ENCODE data around the gene TBXAS1.

TBXAS1 gene

GRCh38 chr7:139995017-139995915, 166.2 kb downstream of the TBXAS1 start:
- no peak for DNase-seq (ENCODE audit: low read depth in 1 of 2, low spot score in 1 of 2)

GRCh38 chr7:139998572-139998971, 169.5 kb downstream of the TBXAS1 start:
- no peak for DNase-seq (ENCODE audit: low read depth in 1 of 2, low spot score in 1 of 2)

- no peak for DNase-seq (ENCODE audit: low read depth in 1 of 2, low spot score in 1 of 2)
Observed at GRCh38 chr7:139999516-139999915, 170.5 kb downstream of the TBXAS1 start.

GRCh38 chr7:140000666-140001268, 171.7 kb downstream of the TBXAS1 start:
- DNase-seq (ENCODE audit: low read depth in 1 of 2, low spot score in 1 of 2) = no peak

GRCh38 chr7:140003913-140004382, 174.9 kb downstream of the TBXAS1 start:
- no peak for DNase-seq (ENCODE audit: low read depth in 1 of 2, low spot score in 1 of 2)

GRCh38 chr7:140004672-140005071, 175.6 kb downstream of the TBXAS1 start:
- DNase-seq (ENCODE audit: low read depth in 1 of 2, low spot score in 1 of 2) = no peak

GRCh38 chr7:140005341-140005740, 176.3 kb downstream of the TBXAS1 start:
- no peak for DNase-seq (ENCODE audit: low read depth in 1 of 2, low spot score in 1 of 2)

- no peak for DNase-seq (ENCODE audit: low read depth in 1 of 2, low spot score in 1 of 2)
Observed at GRCh38 chr7:140005754-140006503, 176.9 kb downstream of the TBXAS1 start.

- no peak for DNase-seq (ENCODE audit: low read depth in 1 of 2, low spot score in 1 of 2)
Observed at GRCh38 chr7:140006600-140006999, 177.5 kb downstream of the TBXAS1 start.

GRCh38 chr7:140007051-140007690, 178.1 kb downstream of the TBXAS1 start:
- no peak for DNase-seq (ENCODE audit: low read depth in 1 of 2, low spot score in 1 of 2)

GRCh38 chr7:140008755-140009610, 179.9 kb downstream of the TBXAS1 start:
- DNase-seq (ENCODE audit: low read depth in 1 of 2, low spot score in 1 of 2) = no peak

- no peak for DNase-seq (ENCODE audit: low read depth in 1 of 2, low spot score in 1 of 2)
Observed at GRCh38 chr7:140009735-140010134, 180.7 kb downstream of the TBXAS1 start.

GRCh38 chr7:140010194-140010895, 181.3 kb downstream of the TBXAS1 start:
- DNase-seq (ENCODE audit: low read depth in 1 of 2, low spot score in 1 of 2) = no peak

- DNase-seq (ENCODE audit: low read depth in 1 of 2, low spot score in 1 of 2) = no peak
Observed at GRCh38 chr7:140013676-140014075, 184.6 kb downstream of the TBXAS1 start.

- DNase-seq (ENCODE audit: low read depth in 1 of 2, low spot score in 1 of 2) = no peak
Observed at GRCh38 chr7:140014123-140014522, 185.1 kb downstream of the TBXAS1 start.

- DNase-seq (ENCODE audit: low read depth in 1 of 2, low spot score in 1 of 2) = no peak
Observed at GRCh38 chr7:140015471-140015970, 186.5 kb downstream of the TBXAS1 start.

- DNase-seq (ENCODE audit: low read depth in 1 of 2, low spot score in 1 of 2) = no peak
Observed at GRCh38 chr7:140016540-140016939, 187.5 kb downstream of the TBXAS1 start.

GRCh38 chr7:140017034-140017433, 188.0 kb downstream of the TBXAS1 start:
- no peak for DNase-seq (ENCODE audit: low read depth in 1 of 2, low spot score in 1 of 2)

GRCh38 chr7:140017543-140017942, 188.5 kb downstream of the TBXAS1 start:
- DNase-seq (ENCODE audit: low read depth in 1 of 2, low spot score in 1 of 2) = no peak
